IMR-90 (cell line): ENCODE results near the gene BMX. TPM values are rescaled to one million over a fixed set of nuclear protein-coding genes. Genes with fewer than 3 reads are reported as not detected.

Experiments used
- ATAC-seq: fragments of 200-7000 bp; cut with Tn5 transposase; 2 replicates; pipeline ENCODE4 v1.9.1; 2020; ENCODE audit warnings: low read depth, mild to moderate bottlenecking, moderate library complexity
- BruUV-seq: library from RNA; stranded (reverse); fragments of 400-500 nt; replicated peaks from 2 replicates; lab custom pipeline; 2021; lab: Mats Ljungman, UMichigan
- CTCF ChIA-PET: fragments of 300-600 bp; formaldehyde crosslinking; extraction: SDS; loops from one replicate; lab custom pipeline; 2021; ENCODE audit warnings: antibody characterized with exemption; lab: Yijun Ruan, JAX
- POLR2A ChIA-PET: fragments of 300-600 bp; sonication (Branson Sonifier 250); formaldehyde crosslinking; loops from one replicate; lab custom pipeline; 2022; ENCODE audit warnings: antibody characterized with exemption; ENCODE audit not compliant: unreplicated experiment; lab: Charles Lee
- DNase-seq: peaks from one replicate; pipeline ENCODE4 v3.0.0; 2013
- H2AFZ ChIP-seq: replicated peaks from 2 replicates; pipeline ENCODE3; 2013; ENCODE audit warnings: low read length, mild to moderate bottlenecking; ENCODE audit not compliant: poor library complexity
- H2AK5ac ChIP-seq: 2 replicates; pipeline ENCODE4 v1.6.1; 2013; ENCODE audit warnings: low read depth, low read length, inconsistent platforms
- H2AK9ac ChIP-seq: replicated peaks from 2 replicates; pipeline ENCODE3; 2013; ENCODE audit warnings: mild to moderate bottlenecking, low read depth, low read length, moderate library complexity; ENCODE audit not compliant: poor library complexity
- H2BK120ac ChIP-seq: 2 replicates; pipeline ENCODE4 v1.6.1; 2013; ENCODE audit warnings: low read depth, low read length, inconsistent platforms
- H2BK15ac ChIP-seq: 3 replicates; pipeline ENCODE4 v1.6.1; 2013; ENCODE audit warnings: low read depth, low read length, inconsistent platforms
- H2BK20ac ChIP-seq: 2 replicates; pipeline ENCODE4 v1.6.1; 2013; ENCODE audit warnings: low read depth, mild to moderate bottlenecking, inconsistent platforms, low read length, moderate library complexity
- H2BK5ac ChIP-seq: 2 replicates; pipeline ENCODE4 v1.6.1; 2013; ENCODE audit warnings: mild to moderate bottlenecking, low read depth, low read length, inconsistent platforms; ENCODE audit not compliant: poor library complexity, severe bottlenecking
- H3K14ac ChIP-seq: replicated peaks from 2 replicates; pipeline ENCODE4 v1.6.1; 2013; ENCODE audit warnings: low read depth, low read length, inconsistent platforms
- H3K18ac ChIP-seq: 2 replicates; pipeline ENCODE4 v1.6.1; 2013; ENCODE audit warnings: low read depth, low read length, control low read depth
- H3K23ac ChIP-seq: 2 replicates; pipeline ENCODE4 v1.6.1; 2013; ENCODE audit warnings: low read depth, low read length, inconsistent platforms
- H3K27ac ChIP-seq: 2 replicates; pipeline ENCODE4 v1.5.1; 2013; ENCODE audit warnings: mild to moderate bottlenecking, control low read depth, low read length; ENCODE audit not compliant: insufficient read depth
- H3K27me3 ChIP-seq: 2 replicates; pipeline ENCODE4 v1.6.1; 2013; ENCODE audit warnings: low read length; ENCODE audit not compliant: control insufficient read depth, insufficient read depth
- H3K36me3 ChIP-seq: 2 replicates; pipeline ENCODE4 v1.6.1; 2013; ENCODE audit warnings: low read length, mixed read lengths; ENCODE audit not compliant: control insufficient read depth, insufficient read depth
- H3K4ac ChIP-seq: 2 replicates; pipeline ENCODE4 v1.6.1; 2013; ENCODE audit warnings: low read depth, low read length, inconsistent platforms
- H3K4me1 ChIP-seq: 2 replicates; pipeline ENCODE4 v1.6.1; 2013; ENCODE audit warnings: low read length, mixed read lengths; ENCODE audit not compliant: control insufficient read depth, insufficient read depth
- H3K4me2 ChIP-seq: 2 replicates; pipeline ENCODE4 v1.6.1; 2013; ENCODE audit warnings: low read depth, mild to moderate bottlenecking, control low read depth, low read length, moderate library complexity
- H3K4me3 ChIP-seq: 2 replicates; pipeline ENCODE4 v1.5.1; 2013; ENCODE audit warnings: low read depth, mild to moderate bottlenecking, control low read depth, low read length, moderate library complexity; ENCODE audit not compliant: insufficient read depth
- H3K56ac ChIP-seq: 2 replicates; pipeline ENCODE4 v1.6.1; 2013; ENCODE audit warnings: low read length, inconsistent platforms; ENCODE audit not compliant: insufficient read depth; ENCODE audit errors: extremely low read depth
- H3K79me1 ChIP-seq, 2 experiments: 2 replicates each; pipeline ENCODE4 v1.6.1; 2013; ENCODE audit warnings: low read length in 2 of 2, inconsistent platforms in 1 of 2, low read depth in 1 of 2
- H3K9ac ChIP-seq: 2 replicates; pipeline ENCODE4 v1.6.1; 2013; ENCODE audit warnings: low read depth, low read length, control low read depth
- H3K9me1 ChIP-seq: 2 replicates; pipeline ENCODE4 v1.6.1; 2013; ENCODE audit warnings: low read length, inconsistent platforms; ENCODE audit not compliant: insufficient read depth
- H3K9me3 ChIP-seq: 2 replicates; pipeline ENCODE4 v1.6.1; 2013; ENCODE audit warnings: low read length; ENCODE audit not compliant: control insufficient read depth, insufficient read depth
- H4K20me1 ChIP-seq: 2 replicates; pipeline ENCODE4 v1.6.1; 2013; ENCODE audit warnings: low read length, inconsistent platforms; ENCODE audit not compliant: insufficient read depth
- H4K5ac ChIP-seq: 2 replicates; pipeline ENCODE4 v1.6.1; 2013; ENCODE audit warnings: mild to moderate bottlenecking, low read depth, low read length, control low read depth
- H4K8ac ChIP-seq, 2 experiments: 2 replicates each; pipeline ENCODE4 v1.6.1; 2013; ENCODE audit warnings: low read depth in 2 of 2, low read length in 2 of 2, control low read depth in 1 of 2, inconsistent platforms in 1 of 2
- H4K91ac ChIP-seq: 2 replicates; pipeline ENCODE4 v1.6.1; 2013; ENCODE audit warnings: low read depth, low read length, inconsistent platforms; ENCODE audit not compliant: insufficient read depth
- BHLHE40 ChIP-seq: fragments of 150-350 bp; IDR thresholded peaks from 2 replicates; pipeline ENCODE4 v1.6.1; 2016; ENCODE audit warnings: mild to moderate bottlenecking, low read depth, low read length
- CEBPB ChIP-seq: IDR thresholded peaks from 2 replicates; pipeline ENCODE4 v1.6.1; 2012; ENCODE audit warnings: low read depth, low read length, improper control_type of control experiment
- CHD1 ChIP-seq: IDR thresholded peaks from 2 replicates; pipeline ENCODE4 v1.6.1; 2012; ENCODE audit warnings: low read depth, low read length, improper control_type of control experiment
- CTCF ChIP-seq: conservative IDR thresholded peaks from 2 replicates; pipeline ENCODE4 v1.5.1; 2012; ENCODE audit warnings: mild to moderate bottlenecking, low read depth, low read length, improper control_type of control experiment
- FOS ChIP-seq: fragments of 150-350 bp; IDR thresholded peaks from 2 replicates; pipeline ENCODE4 v1.6.1; 2016; ENCODE audit warnings: low read depth, low read length
- MAFK ChIP-seq: IDR thresholded peaks from 2 replicates; pipeline ENCODE4 v1.6.1; 2012; ENCODE audit warnings: low read depth, low read length, improper control_type of control experiment
- MAZ ChIP-seq: IDR thresholded peaks from 2 replicates; pipeline ENCODE4 v1.6.1; 2012; ENCODE audit warnings: low read depth, mild to moderate bottlenecking, low read length, improper control_type of control experiment, moderate library complexity, borderline replicate concordance
- MXI1 ChIP-seq: IDR thresholded peaks from 2 replicates; pipeline ENCODE4 v1.6.1; 2012; ENCODE audit warnings: low read depth, mild to moderate bottlenecking, low read length, moderate library complexity, borderline replicate concordance
- NFE2L2 ChIP-seq: fragments of 150-350 bp; IDR thresholded peaks from 2 replicates; pipeline ENCODE4 v1.6.1; 2016; ENCODE audit warnings: low read depth, mild to moderate bottlenecking, low read length
- POLR2A ChIP-seq: IDR thresholded peaks from 2 replicates; pipeline ENCODE4 v1.6.1; 2012; ENCODE audit warnings: mild to moderate bottlenecking, low read depth, low read length
- RAD21 ChIP-seq: IDR thresholded peaks from 2 replicates; pipeline ENCODE4 v1.6.1; 2012; ENCODE audit warnings: low read length, improper control_type of control experiment
- RCOR1 ChIP-seq: IDR thresholded peaks from 2 replicates; pipeline ENCODE4 v1.6.1; 2012; ENCODE audit warnings: mild to moderate bottlenecking, low read length, improper control_type of control experiment; ENCODE audit not compliant: insufficient replicate concordance
- SMC3 ChIP-seq: fragments of 150-350 bp; IDR thresholded peaks from 2 replicates; pipeline ENCODE4 v1.6.1; 2016; ENCODE audit warnings: low read depth, mild to moderate bottlenecking, antibody characterized with exemption, low read length, moderate library complexity
- USF2 ChIP-seq: fragments of 150-350 bp; IDR thresholded peaks from 2 replicates; pipeline ENCODE4 v1.6.1; 2017; ENCODE audit warnings: mild to moderate bottlenecking, antibody characterized with exemption, low read length, low read depth
- WGBS, 2 experiments: methylation state at CpG; one replicate each; pipeline versions ENCODE4 v1.1.5 to v1.1.7; 2013; ENCODE audit warnings: missing lambda C conversion rate in 2 of 2; ENCODE audit not compliant: insufficient read length in 1 of 2; ENCODE audit errors: extremely low coverage in 2 of 2; 5-methylcytosine and 5-hydroxymethylcytosine counted together
- dilution Hi-C: fragments of 300-500 bp; cut with HindIII; formaldehyde crosslinking; loops from one replicate; pipeline ENCODE4 v1.14.3; 2018; ENCODE audit warnings: low sequenced_read_pairs; ENCODE audit not compliant: unreplicated experiment
- in situ Hi-C: fragments of 300-500 bp; cut with MboI; formaldehyde crosslinking; loops from 3 replicates; pipeline ENCODE4 v1.14.3; 2019; ENCODE audit warnings: low sequenced_read_pairs, inconsistent platforms, mixed read lengths
- intact Hi-C: fragments of 100-400 bp; cut with micrococcal nuclease; formaldehyde crosslinking; loops from 2 replicates; pipeline ENCODE4 v1.10.0; 2022
- polyA plus RNA-seq, 3 experiments: library from polyadenylated mRNA; depleted of rRNA; stranded (reverse); fragments of >200 nt; gene quantifications; 2 replicates each; pipeline ENCODE4 v1.2.3, GENCODE V29; 2012; ENCODE audit warnings: low replicate concordance in 1 of 3
- total RNA-seq: library from RNA; depleted of rRNA; stranded (reverse); fragments of >200 nt; gene quantifications from 2 replicates; pipeline ENCODE4 v1.2.3, GENCODE V29; 2012

The BMX gene
- total and polyA plus RNA-seq, 2 of the 4 experiments (the other 2 are of a cell fraction) = not detected

GRCh38 chrX:15505101-15505500 is 4.5 kb downstream of the BMX start:
- H3K4me1 ChIP-seq = no peaks in the 10 kb centered on the region
- no peaks in the 10 kb centered on the region for H3K9me3 ChIP-seq
- H3K9me1 ChIP-seq = no peaks in the 10 kb centered on the region
- H2AFZ ChIP-seq = no peak overlapping the region
- TF ChIP-seq MAFK = no peak
- no peak for TF ChIP-seq USF2
- TF ChIP-seq CHD1 = no peak
- no peak for TF ChIP-seq MAZ
- no peak for TF ChIP-seq CEBPB
- TF ChIP-seq NFE2L2 = no peak
- TF ChIP-seq RCOR1 = no peak
- TF ChIP-seq RAD21 = no peak
- no peak for TF ChIP-seq BHLHE40
- TF ChIP-seq MXI1 = no peak
- TF ChIP-seq SMC3 = no peak
- TF ChIP-seq POLR2A = no peak
- no peak for TF ChIP-seq FOS
- no peak for TF ChIP-seq CTCF
- no peak overlapping the region for H3K9ac ChIP-seq
- intact Hi-C loops (no loop called here), in situ Hi-C loops (no loop called here), dilution Hi-C loops (no loop called here)
- H3K4me3 ChIP-seq = no peak overlapping the region
- no peak overlapping the region for H2BK20ac ChIP-seq
- H2AK9ac ChIP-seq = no peak overlapping the region
- no peak overlapping the region for H4K8ac ChIP-seq
- no peak overlapping the region for H2BK5ac ChIP-seq
- H3K27ac ChIP-seq = no peak overlapping the region
- H3K27me3 ChIP-seq = peaks cover 17% of the 10 kb centered on the region
- H3K36me3 ChIP-seq = no peaks in the 10 kb centered on the region
- ATAC-seq = no peak
- H2AK5ac ChIP-seq = no peak overlapping the region
- ChIA-PET POLR2A (no interaction called here), CTCF (no interaction called here)
- H3K18ac ChIP-seq = no peak overlapping the region
- H3K4ac ChIP-seq = no peak overlapping the region
- H2BK15ac ChIP-seq = no peak overlapping the region
- no peaks in the 10 kb centered on the region for H3K79me1 ChIP-seq
- H4K20me1 ChIP-seq = no peaks in the 10 kb centered on the region
- H3K14ac ChIP-seq = no peak overlapping the region
- no peak overlapping the region for H2BK120ac ChIP-seq
- WGBS, 2 experiments = no CpG with 5 or more reads among the region's 3 CpGs
- no peak overlapping the region for H3K56ac ChIP-seq
- no peak for DNase-seq
- BruUV-seq = no TSS peak
- no peak overlapping the region for H4K91ac ChIP-seq
- no peak overlapping the region for H3K4me2 ChIP-seq
- no peak overlapping the region for H4K5ac ChIP-seq
- no peak overlapping the region for H3K23ac ChIP-seq
